Right lung (tissue), 5 donors: ENCODE data around the gene EVC. TPM values are rescaled to one million over a fixed set of nuclear protein-coding genes. Genes with fewer than 3 reads are reported as not detected.
"Not testable (repeated sequence)": the region's sequence is repeated elsewhere in the genome, so short reads cannot be mapped to it uniquely, and the experiment has no call there.

ENCODE experiments used
- DNase-seq, 2 donors: peaks; one replicate each; pipeline ENCODE4 v3.0.0-alpha.2; 2013
- polyA plus RNA-seq, 5 donors: library from polyadenylated mRNA; unstranded; fragments of 120-200 nt; gene quantifications; one replicate each; pipeline versions ENCODE4 v1.2.1 to v1.2.3, GENCODE V29; 2013; ENCODE audit warnings: inconsistent platforms in 1 of 5, low replicate concordance in 1 of 5; ENCODE audit not compliant: insufficient read length in 5 of 5, insufficient read depth in 1 of 5

The EVC gene
- polyA plus RNA-seq, 5 donors: 21.6 to 32.5 (median 29.7) TPM

DNA sequence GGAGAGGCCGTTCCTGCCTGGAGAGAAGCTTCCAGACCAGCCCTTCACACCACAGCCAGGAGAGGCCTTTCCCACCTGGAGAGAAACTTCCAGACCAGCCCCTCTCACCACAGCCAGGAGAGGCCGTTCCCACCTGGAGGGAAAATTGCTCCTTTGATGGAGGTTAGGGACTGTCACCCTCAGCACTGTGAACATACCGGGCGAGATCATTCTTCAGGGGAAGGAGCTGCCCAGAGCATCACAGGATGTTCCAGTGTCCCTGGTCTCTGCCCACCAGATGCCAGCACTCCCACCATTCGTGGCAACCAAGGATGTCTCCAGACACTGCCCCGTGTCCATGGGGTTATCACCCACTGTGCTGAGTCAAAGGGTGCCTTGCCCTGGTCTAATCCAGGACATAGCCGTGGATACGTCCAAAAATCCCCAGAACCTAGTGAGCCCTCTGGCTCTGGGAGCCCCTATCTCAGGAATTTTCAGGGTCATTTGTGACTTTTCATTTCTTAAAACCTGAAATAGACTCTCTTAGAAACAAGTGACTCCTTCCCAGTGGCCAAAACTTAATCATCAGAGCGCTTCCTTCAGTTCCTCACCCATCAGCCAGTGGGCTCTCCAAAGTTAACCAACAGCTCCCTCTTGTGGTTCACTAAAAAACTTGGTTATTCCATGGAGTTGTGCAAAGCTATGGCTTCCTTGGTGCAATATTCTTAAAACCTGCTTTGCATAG, 101.7 kb downstream of the EVC start:
- DNase-seq: peak; percentile 19 to 41

DNA sequence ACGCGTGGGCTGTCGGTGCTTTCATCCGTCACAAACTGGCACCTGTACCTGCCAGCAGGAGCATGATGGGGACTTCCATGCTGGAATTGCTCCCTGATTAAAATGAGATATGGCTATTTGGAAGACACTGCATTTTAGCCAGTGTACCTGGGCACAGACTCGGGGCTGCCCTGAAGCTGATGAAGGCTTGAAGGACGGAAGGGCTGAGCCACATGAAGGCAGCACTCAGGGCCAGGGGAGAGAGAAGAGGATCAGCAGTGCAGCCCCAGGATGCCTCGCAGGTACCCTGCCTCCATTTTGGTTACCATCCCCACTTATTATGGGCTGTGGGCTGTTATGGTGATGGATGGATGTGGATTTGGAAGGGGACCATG, 102.9 kb downstream of the EVC start:
- no peak for DNase-seq

DNA sequence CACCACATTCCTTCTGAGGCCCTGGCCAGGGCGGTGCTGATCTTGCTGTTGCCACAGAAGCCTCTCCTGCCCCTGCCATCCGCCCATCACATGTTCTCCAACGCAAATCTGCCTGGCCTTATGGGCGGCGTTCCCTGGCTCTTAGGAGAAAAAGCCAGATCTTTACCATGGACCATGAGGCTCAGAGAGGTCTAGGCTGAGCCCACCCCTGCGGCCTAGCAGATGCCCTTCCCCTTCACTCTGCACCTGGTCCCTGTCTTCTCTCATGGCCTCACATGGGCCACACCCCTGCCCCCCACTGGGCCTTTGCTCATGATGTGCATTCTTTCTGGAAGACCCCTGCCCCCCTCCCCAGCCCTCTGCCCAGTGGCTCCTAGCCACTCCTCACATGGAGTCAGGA, 103.4 kb downstream of the EVC start:
- DNase-seq: no peak

DNA sequence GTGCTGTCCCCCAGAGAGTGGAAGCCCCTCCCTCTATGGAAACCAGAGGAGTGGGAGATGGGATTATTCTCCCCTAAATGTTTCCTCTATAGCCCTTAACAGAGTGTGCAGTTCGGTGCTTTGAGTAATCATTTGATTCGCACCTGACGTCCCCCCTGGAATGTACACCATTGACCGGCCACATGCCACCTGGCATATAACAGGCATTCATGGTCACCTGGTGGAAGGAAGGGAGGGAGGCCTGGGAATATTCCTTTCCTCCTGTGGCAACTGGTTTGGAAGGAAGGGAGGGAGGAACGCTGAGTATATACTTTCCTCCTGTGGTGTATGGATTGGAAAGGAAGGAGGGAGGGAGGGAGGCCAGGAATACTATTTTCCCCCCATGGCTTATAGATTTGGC, 104.6 kb downstream of the EVC start:
- no peak for DNase-seq

DNA sequence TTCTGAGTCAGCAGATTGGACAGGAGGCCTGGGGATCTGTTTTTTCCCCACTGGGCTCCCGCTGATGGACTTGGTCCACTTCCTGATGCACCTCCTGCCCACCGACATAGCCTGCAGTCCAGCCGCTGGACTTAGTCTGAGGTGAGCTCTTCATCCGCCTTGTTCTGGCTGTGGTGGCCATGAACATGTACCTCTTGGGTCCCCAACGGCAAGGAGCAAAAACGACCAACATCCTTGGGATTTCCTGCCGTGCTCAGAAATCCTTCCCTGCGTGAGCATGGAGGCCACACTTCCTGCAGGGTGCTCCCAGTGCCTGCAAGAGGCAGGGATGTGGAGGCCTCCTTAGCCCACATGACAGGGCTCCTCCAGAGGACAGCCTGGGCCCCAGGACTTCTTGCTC, 105.1 kb downstream of the EVC start:
- no peak for DNase-seq

DNA sequence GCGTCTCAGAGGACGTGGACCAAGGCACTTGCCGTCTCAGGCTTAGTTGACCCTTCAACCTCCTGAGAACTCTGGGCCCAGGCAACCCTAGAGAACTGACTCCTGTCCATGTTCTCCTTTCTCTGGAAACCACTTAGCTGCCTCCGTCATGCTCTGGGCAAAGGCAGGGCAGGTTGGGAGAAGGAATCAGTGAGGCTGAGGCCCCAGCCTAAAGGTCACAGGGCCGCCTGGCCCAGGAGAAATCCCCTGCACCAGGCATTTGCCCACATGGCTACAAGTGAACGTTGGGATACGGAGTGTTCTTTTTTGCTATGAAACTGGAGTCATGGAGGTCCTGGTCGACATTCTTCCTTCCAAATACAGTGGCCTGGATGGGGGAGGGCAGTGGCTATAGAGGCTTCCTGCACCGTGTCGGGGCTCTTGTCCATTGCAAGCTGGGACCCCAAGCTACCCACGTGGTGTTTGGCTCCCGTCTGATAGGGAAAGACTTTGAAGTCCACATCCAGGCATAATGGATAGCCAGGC, 105.9 kb downstream of the EVC start:
- DNase-seq: no peak

DNA sequence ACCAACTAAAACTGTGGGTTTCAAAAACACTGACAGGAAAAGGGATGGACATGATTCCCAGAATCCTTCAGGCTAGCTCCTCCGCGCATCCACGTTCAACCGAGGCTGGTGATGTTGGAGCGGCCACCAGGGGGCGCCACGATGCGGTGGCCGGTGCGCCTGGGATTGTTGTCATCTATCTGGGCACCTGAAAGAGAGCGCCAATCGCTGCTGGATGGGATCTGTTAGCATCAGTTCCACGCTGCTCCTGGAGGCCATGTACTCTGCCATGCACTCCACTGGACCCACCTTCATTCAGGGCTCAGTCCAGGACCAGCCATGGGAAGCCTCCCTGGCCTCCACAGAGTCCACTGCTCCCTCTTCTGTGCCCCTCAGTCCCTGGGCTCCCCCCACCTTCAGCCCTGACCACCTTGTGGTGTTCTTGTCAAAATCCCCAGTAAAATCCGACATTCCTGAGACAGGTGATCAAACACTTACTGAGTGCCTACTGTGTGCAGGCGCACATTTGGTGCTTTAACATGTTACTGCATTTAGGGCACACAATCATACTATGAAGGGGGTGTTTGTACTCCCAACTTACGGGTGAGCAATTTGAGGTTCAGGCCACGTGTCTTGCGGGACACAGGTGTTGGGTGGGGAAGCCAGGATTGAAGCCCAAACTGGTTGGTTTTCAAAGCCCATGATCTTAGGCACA, 110.8 kb downstream of the EVC start:
- no peak for DNase-seq

DNA sequence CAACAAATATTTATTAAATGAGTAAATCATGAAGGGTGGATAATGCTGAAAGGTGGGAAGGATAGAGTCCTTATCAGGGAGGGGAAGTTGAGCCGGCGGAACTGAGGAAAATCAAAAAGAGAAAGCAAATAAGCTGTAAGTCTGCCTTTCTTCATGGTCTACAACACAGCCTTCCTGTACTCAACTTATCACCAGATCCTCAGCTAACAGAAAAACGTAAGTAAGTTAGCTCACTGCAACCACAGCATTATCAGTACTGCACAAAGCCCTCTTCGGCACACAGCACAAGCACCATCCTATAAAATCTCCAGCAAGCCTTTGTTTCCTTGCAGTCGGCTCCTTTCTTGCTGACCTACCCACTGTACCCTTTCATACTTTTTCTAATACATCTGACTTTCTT, 111.6 kb downstream of the EVC start:
- DNase-seq: no peak

DNA sequence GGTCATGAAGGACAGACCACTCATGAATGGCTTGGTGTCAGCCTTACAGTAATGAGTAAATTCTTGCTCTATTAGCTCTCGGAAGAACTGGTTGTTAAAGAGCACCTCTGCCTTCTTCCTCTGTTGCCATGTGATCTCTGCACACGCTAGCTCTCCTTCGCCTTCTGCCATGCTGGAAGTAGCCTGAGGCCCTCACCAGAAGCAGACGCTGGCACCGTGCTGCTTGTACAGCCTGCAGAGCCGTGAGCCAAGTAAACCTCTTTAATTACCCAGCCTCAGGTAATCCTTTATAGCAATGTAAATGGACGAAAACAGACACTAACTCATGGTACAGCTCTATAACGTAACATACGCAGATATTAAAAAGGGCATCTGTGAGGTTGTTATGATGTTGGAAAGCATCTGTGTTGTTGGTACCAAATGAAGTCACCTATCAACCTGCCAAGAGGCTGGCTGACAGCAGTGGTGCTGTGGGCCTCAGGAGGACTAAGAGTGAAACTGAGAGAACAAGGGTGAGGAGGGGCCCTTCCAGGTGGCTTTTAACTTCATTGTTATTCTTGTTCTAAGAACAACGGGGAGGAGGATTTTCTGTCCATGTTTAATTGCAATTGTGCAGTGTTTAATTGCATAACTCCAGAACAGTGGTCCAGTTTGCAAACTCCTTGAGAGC, 112.7 kb downstream of the EVC start:
- DNase-seq: no peak

DNA sequence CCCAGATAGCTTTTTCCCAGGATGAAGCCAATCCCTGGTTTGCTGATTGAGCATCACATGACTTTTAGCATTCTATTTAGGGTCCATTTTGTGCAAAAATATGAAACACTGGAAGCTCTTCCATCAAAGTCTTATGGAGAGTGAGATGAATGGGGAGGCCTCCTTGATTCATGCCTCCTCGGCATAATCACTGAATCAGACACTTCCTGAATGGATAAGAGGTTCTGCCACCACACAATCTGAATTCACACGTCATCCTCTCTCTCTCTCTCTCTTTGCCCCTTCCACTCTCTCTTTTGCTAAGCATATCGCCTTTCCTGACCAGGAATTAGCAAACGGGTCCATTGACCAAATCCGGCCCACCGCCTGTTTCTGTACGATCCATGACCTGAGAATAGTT, 113.2 kb downstream of the EVC start:
- no peak for DNase-seq

DNA sequence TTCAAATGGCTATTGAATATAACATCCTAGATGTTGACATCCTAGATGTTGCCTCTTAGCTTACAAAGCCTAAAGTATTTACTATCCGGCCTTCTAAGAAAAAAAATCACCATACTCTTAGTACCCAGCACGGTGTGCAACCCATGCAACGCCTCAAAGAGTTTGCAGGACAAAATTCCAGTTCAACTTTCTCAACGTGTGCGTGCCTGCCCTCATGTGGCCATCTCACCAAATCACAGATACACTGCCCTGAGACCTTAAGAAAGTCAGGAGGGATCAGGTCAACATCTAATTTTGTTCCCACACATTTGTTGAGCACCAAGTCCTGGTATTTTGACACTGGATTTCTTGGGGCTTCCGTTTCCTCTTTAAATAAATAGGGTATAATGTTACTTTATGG, 113.6 kb downstream of the EVC start:
- DNase-seq: no peak

DNA sequence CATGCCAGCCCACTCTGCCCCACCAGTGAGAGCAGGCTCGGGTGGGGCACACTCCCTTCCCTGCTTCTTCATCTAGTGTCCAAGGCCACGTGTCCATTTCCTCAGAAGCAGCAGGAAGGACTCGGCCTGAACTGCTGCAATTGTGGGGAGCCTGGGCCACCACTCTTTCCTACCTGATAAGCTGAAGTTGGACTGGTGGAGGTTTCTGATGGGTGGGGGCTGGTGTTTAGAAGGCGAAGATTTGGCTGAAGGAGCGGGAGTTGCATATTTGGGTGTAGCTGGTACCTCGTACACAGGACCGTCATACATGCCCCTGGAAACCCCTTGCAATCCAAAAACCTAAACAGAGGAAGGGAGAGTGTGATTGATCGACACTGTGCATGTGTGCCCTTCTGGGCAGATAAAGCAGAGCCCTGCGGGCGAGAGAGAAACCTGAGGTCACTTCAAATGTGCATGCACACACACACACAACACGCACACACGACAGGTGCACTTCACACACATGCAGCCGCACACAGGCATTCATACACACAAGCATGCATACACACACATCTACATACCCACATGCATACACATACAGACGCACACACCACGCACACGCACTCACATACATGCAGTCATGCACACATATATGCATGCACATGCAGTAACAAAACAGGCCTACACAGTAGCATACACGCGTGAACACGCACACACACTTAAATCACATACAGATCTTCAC, 114.5 kb downstream of the EVC start:
- DNase-seq: no peak

DNA sequence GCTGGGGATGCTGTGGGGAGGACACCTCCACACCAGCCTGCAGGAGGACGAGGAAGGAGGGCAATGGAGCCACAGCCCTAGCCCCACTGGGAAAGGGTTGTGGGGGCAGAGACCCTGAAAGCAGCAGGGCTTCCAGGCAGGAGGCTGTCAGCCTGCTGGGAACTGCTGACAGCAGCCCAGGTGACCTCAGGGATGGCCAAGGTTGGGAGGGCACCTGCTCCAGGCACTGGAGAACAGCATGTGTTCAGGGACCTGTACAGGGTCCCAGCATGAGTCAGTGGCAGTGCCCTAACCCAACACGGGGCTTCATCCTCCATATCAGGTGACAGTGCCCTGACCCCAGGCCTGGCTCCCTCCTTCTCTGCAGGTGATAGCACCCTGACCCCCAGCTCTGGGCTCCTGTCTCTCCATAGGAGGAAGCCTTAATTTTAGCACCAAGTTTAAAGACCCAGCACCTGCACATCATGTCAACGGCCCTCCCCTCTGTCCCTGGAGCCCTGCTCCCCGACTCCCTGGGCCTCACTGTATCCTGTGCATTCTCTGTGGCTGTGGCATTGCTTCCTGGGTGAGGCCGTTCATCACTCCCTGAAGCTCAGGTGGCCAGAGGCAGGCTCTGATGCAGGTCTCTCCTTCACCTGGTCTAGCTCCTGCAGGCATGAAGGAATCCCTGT, 115.6 kb downstream of the EVC start:
- no peak for DNase-seq

DNA sequence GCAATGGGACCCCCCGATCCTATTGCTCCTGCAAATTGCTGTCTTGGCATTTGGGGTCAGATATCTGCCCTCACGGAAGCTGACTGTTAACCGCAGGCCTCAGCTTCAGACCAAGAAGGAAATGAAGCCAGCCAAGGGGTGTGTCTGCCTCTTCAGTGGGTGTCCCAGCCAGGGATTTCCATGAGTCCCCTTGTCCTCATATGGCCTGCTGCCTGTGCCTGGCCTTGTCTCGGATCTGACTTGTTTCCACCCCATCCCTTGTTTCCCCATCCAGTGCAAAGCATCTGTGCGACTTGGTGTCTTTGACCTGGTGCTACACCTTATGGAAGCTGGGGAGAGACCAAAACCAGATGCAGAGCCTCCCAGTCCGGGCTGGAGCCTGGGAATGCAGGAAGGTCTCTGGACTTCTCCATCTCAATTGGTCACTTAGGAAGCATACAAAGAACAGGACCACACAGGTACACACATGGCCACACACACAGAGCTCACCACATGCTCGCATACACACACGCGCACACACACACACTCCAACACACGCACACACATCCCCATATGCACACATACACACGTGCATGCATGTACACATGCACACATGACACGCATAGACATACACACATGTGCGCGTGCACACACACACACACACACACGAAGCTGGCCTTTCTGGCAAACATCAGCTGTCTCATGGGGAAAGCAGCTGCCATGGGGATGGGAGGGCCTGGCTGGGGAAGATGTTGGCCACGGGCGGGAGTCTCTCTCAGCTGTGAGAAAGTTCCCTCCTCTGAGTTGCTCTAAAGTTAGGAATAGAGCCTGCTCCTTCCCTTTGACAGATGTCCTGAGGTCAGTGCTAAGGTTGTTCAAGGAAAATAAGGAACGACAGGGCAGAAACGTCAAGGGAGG, 116.4 kb downstream of the EVC start:
- no peak for DNase-seq

DNA sequence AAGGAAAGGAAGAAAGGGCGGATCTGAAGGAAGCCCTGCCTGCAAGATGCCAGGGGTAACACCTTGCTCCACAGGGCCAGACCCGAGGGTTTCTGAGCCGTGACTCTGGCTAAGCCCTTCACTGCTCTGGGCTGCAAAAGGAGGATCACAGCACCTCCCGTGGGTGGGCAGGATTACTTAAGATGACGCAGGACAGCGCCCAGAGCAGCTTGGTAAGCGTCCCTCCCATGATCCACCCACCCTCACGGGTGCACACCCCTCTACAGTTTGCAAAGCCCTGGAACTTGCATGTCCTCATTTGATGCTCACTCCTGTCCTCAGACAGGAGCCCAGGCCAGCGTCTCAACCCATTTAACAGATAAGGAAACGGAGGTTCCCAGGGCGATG, 117.0 kb downstream of the EVC start:
- DNase-seq: no peak

DNA sequence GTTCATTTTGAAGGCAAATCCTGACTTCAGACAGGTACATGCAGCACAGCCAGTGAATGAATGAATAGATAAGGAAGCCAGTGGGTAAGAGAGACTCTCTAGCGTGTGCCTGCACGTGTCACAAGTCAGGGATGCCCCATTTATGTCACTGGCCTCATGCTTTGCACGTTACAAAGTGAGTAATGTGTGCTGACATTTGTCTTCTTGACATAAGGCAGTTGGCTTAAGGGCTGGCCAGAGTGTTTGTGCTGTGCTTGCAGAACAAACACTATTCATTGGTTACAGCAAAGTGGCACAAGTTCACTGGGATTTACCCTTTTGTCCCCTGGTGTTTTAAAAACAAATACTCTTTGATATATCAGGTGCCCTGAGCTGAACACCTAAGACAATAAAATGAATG, 125.9 kb downstream of the EVC start:
- no peak for DNase-seq

DNA sequence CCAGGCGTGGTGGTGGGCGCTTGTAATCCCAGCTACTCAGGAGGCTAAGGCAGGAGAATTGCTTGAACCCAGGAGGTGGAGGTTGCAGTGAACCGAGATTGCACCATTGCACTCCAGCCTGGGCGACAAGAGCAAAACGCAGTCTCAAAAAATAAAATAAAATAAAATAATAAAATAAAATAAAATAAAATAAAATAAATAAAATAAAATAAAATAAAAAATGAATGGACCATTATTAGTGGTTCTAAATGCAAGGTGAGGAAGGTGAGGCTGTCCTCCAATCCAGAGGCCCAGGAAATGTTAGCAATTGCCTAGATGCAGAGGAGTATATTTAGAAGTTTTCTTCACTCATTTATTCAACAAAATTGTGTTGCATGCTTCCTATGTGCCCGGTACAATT, 126.5 kb downstream of the EVC start:
- DNase-seq: not testable (repeated sequence)

DNA sequence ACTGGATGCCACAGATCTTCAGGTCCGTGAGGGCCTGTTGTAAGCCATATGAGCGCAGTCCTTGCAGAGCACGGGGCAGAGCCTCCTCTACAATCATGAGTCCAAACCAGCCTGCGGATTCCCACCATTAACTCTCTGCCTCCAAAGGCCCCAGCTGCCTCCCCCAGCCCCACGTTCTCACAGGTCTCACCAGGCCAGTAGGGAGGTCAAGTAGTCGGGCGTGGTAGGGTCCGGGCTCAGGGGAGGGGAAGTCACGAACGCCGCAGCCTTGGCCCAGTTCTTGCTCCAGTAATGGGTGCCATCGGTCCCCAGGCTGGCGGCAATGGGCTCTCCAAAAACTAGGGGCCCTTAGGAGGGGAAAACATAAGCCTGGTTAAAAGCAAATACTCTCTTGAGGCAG, 128.3 kb downstream of the EVC start:
- DNase-seq: no peak

DNA sequence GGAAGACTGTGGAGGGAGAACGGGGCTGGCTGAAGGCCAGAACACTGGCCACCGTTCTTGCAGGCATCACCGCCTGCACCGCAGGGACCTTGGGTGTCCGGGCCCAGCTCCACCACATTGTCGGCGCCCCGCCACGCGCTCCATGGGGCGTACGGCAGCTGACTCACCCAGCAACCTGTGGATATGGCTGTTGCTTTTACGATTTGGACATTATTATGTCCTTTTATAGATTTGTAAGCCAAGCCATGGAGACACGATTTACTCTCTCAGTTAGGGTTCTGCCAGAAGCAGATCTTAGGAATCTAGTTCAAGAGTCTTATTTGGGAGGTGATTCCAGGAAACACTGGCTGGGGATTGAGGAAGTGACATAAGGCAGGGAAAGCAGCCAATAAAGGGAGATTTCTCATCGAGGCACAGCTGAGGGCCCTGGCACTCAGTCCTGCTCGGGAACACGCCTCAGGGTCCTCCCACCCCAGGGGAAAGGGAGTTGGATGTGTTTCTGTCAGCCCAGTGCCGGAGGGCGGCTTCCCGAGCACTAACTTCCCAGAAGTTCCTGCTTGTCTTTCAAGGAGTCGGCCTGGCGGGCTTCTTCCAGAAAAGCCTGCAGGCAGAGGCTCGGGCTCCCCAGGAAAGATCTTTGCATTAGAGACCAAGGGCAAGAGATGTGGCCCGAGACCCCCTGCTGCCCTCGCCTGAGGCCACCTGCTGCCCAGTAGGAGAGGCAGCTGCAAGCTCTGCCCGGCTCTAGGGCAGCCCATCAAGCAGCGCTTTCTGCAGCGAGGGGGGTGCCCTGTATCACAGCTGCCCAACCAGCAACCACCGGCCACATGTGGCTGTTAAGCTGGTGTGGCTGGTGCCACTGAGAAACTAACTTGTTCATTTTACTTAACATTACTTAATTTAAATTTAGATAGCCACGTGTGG, 129.0 kb downstream of the EVC start:
- DNase-seq: peak; percentile 63 to 79

DNA sequence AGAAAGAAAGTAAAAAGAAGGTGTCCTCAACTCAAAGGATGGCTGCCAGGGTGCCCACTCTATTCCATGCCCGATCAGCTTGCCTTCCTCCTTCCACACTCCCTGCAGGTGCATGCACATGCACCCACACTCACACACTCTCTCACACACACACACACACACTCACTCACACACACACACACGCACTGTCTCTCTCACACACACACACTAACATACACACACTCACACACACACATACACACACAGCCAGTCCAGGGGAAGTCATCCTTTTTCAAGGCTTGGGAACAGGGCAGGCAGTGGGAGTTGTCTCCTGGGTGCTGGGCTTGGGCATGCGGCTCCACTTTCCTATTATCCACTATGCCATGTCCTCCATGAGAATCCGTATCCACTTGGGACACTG, 131.5 kb downstream of the EVC start:
- DNase-seq: no peak
